ENCODE measurements around the gene MST1. TPM values are rescaled to one million over a fixed set of nuclear protein-coding genes. Genes with fewer than 3 reads are reported as not detected.

Gene MST1
- total and polyA plus RNA-seq, 2 of the 8 experiments (the other 6 are each of a cell fraction or from before 2014, with no cell fraction given) = 6.2 to 9.5 TPM

GRCh38 chr3:49665822-49666519 lies 23.3 kb downstream of the MST1 start:
- Histone ChIP-seq H3K4me2 (ENCODE audit: insufficient read depth in 1 of 2, low read depth in 2 of 2, low read length in 2 of 2) (no peak overlapping the region), H3K4me3 (ENCODE audit: extremely low read depth in 1 of 4, insufficient read depth in 2 of 4, low read depth in 3 of 4, low read length in 4 of 4) (no peak overlapping the region), H3K36me3 (ENCODE audit: control insufficient read depth in 2 of 4, insufficient read depth in 4 of 4, low read length in 3 of 4) (no peaks in the 10 kb centered on the region), H3K79me2 (ENCODE audit: control insufficient read depth in 1 of 2, insufficient read depth in 2 of 2, low read length in 2 of 2) (no peaks in the 10 kb centered on the region), H4K5ac (ENCODE audit: insufficient read length, low read depth, low read length) (no peak overlapping the region), H3K9ac (replicated peaks in 1 of 4; ENCODE audit: extremely low read depth in 1 of 4, low read depth in 3 of 4, low read length in 3 of 4) (no peak overlapping the region), H2BK5ac (ENCODE audit: low read depth, low read length) (no peak overlapping the region), H3K14ac (ENCODE audit: insufficient read length) (no peak overlapping the region), H4K20me1 (replicated peaks in 1 of 2; ENCODE audit: control insufficient read depth in 1 of 2, insufficient read depth in 2 of 2, low read length in 2 of 2) (no peaks in the 10 kb centered on the region), H2BK15ac (ENCODE audit: low read length) (no peak overlapping the region), H2BK12ac (ENCODE audit: low read depth, low read length) (no peak overlapping the region; the same call in 1 of the 2 replicates), H3K23me2 (ENCODE audit: low read depth, low read length) (no peaks in the 10 kb centered on the region), H2AK5ac (ENCODE audit: low read depth, low read length) (no peak overlapping the region; the same call in 1 of the 2 replicates), H3K4ac (replicated peaks; ENCODE audit: insufficient read length, low read depth, low read length) (no peak overlapping the region), H3K27me3 (replicated peaks in 1 of 4; ENCODE audit: control insufficient read depth in 3 of 4, extremely low read depth in 1 of 4, insufficient read depth in 3 of 4, low read length in 3 of 4) (no peaks in the 10 kb centered on the region), H3K9me3 (ENCODE audit: insufficient read depth in 2 of 2, low read depth in 1 of 2, low read length in 1 of 2) (no peaks in the 10 kb centered on the region), H3K27ac (ENCODE audit: low read depth, low read length) (no peak overlapping the region; the same call in 1 of the 2 replicates), H3K18ac (ENCODE audit: extremely low read depth, low read length) (no peak overlapping the region), H2AFZ (ENCODE audit: low read length) (no peak overlapping the region), H3K79me1 (ENCODE audit: low read depth, low read length) (no peaks in the 10 kb centered on the region), H2BK20ac (ENCODE audit: low read length) (no peak overlapping the region), H4K8ac (ENCODE audit: extremely low read depth, insufficient read depth, low read length) (no peak overlapping the region), H3K23ac (ENCODE audit: insufficient read length) (no peak overlapping the region), H4K91ac (replicated peaks; ENCODE audit: insufficient read length, low read length) (no peak overlapping the region), H3K4me1 (replicated peaks in 1 of 4; ENCODE audit: control insufficient read depth in 3 of 4, insufficient read depth in 4 of 4, low read length in 3 of 4) (peaks cover 0 to 8% (median under 1%) of the 10 kb centered on the region in 4 experiments; a peak in 1 of 7 replicates), H2BK120ac (replicated peaks; ENCODE audit: low read depth, low read length) (no peak overlapping the region), H3K56ac (replicated peaks; ENCODE audit: insufficient read length, low read depth, low read length) (no peak overlapping the region)
- TF ChIP-seq GTF2F1 (IDR thresholded peaks at IDR 0.05; ENCODE audit: borderline replicate concordance, low read depth, low read length) (no peak), BCL11A (IDR thresholded peaks at IDR 0.05; ENCODE audit: low read depth in 2 of 2, low read length in 2 of 2) (no peak), MAFK (IDR thresholded peaks at IDR 0.05; ENCODE audit: low read depth, low read length) (no peak), TAF7 (optimal IDR thresholded peaks at IDR 0.05; ENCODE audit: borderline replicate concordance, low read depth, low read length) (no peak), MAX (IDR thresholded peaks at IDR 0.05) (no peak), GABPA (IDR thresholded peaks at IDR 0.05; ENCODE audit: borderline replicate concordance, insufficient read depth, low read length) (no peak), RNF2 (IDR thresholded peaks at IDR 0.05; ENCODE audit: borderline replicate concordance, low read depth, low read length, missing control alignments, poor library complexity, severe bottlenecking) (no peak), SRF (IDR thresholded peaks at IDR 0.05; ENCODE audit: low read depth, low read length) (no peak), ZNF274 (IDR thresholded peaks at IDR 0.05; ENCODE audit: borderline replicate concordance, extremely low read depth, low read length) (no peak), PHF8 (conservative IDR thresholded peaks at IDR 0.05; ENCODE audit: low read depth, low read length) (no peak), NANOG (IDR thresholded peaks at IDR 0.05; ENCODE audit: insufficient read depth, low read depth, low read length, poor library complexity, severe bottlenecking) (no peak)
- 91% methylated on average over 5 of the region's 6 CpGs; no CpG with 5 or more reads in 1 of the 2 experiments for WGBS, 2 experiments (ENCODE audit: extremely low coverage in 1 of 2, insufficient coverage in 1 of 2, insufficient read length in 1 of 2, insufficient replicate concordance in 2 of 2, low coverage in 1 of 2, low lambda C conversion rate in 2 of 2, missing lambda C conversion rate in 1 of 2)
- FAIRE-seq (no peak), DNase-seq (ENCODE audit: low read depth in 1 of 2, low spot score in 2 of 2) (no peak)
- ChIA-PET CTCF (ENCODE audit: partially characterized antibody) (interaction anchor here (0.8 to 2.4 kb wide), 11 partner anchors 11 to 128 kb away, joined by 3 to 20 read pairs (median 4); no protein-coding TSS in a partner anchor), POLR2A (ENCODE audit: partially characterized antibody) (interaction anchor here (0.7 to 1.6 kb wide), 5 partner anchors 7 to 254 kb away, joined by 3 to 6 read pairs (median 3); partner anchors contain the start of genes RHOA and TCTA)
